ENCODE measurements around the gene SIRPA. TPM values are rescaled to one million over a fixed set of nuclear protein-coding genes. Genes with fewer than 3 reads are reported as not detected.

SIRPA gene
- total and polyA plus RNA-seq, 10 of the 15 experiments (the other 5 are each of a cell fraction or from before 2014, with no cell fraction given) = 1.7 to 13.2 (median 5.0) TPM

DNA sequence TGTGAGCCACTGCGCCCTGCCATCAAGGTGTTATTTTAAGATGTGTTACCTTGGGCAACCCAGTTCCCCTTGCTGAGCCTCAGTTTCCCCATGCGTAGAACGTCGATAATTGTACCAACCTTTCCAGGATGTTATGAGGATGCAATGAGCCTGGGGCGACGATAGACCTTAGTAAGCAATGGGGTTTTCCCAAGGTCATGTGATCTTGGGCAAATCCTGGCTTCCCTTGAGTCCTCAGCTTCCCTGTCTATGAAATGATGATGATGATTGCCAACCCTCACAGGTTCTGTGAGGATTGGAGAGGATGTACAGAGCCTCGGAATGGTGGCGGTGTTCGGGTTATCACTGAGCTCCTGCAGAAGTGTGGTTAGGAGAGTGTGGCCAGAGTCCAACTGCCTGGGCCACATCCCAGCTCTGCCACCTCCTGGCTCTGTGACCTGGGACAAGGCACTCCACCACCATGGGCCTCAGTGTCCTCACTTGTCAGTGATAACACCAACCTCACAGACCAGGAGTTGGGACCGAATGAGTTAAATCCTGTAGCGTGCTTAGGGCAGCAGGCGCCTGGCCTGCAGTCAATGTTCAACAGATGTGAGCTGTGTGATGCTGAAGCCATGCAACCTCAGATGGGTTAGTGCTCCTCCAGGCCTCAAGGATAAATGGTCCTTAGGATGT is 23.4 kb downstream of the SIRPA start:
- in situ Hi-C loops (cut with MboI) (no loop called here), intact Hi-C loops (cut with micrococcal nuclease; ENCODE audit: unreplicated experiment) (no loop called here)
- no peak overlapping the region for H3K4me3 ChIP-seq
- ChIA-PET SMC1A (ENCODE audit: uncharacterized antibody, unreplicated experiment) (interaction anchor here (1.2 kb wide), 1 partner anchor 47 kb away, joined by 3 read pairs; no protein-coding TSS in a partner anchor), POLR2A (no interaction called here), RAD21 (ENCODE audit: unreplicated experiment) (no interaction called here), CTCF (no interaction called here)
- H2AFZ ChIP-seq (ENCODE audit: control insufficient read depth, low read depth, low read length) = no peak overlapping the region
- H4K20me1 ChIP-seq (ENCODE audit: control insufficient read depth, insufficient read depth) = no peaks in the 10 kb centered on the region
- 80% methylated on average over 12 of the region's 12 CpGs for WGBS (ENCODE audit: insufficient coverage, insufficient replicate concordance, low lambda C conversion rate, missing lambda C conversion rate)
- H3K4me2 ChIP-seq (ENCODE audit: control insufficient read depth, insufficient read depth) = no peak overlapping the region
- H3K9me3 ChIP-seq (replicated peaks; ENCODE audit: control insufficient read depth, insufficient read depth, low read length) = no peaks in the 10 kb centered on the region
- ATAC-seq (no peak), FAIRE-seq (no peak), DNase-seq (ENCODE audit: low read depth, low spot score) (no peak)
- no peaks in the 10 kb centered on the region for H3K36me3 ChIP-seq (ENCODE audit: control insufficient read depth in 2 of 2, insufficient read depth in 2 of 2, low read length in 1 of 2)
- H3K27me3 ChIP-seq (replicated peaks in 1 of 2; ENCODE audit: control insufficient read depth in 2 of 2, insufficient read depth in 2 of 2, low read length in 1 of 2) = no peaks in the 10 kb centered on the region
- H3K79me2 ChIP-seq (ENCODE audit: control insufficient read depth, insufficient read depth, low read length) = no peaks in the 10 kb centered on the region
- no peak for TF ChIP-seq NFIC (IDR thresholded peaks at IDR 0.05; ENCODE audit: low read depth, low read length)
- H3K4me1 ChIP-seq (ENCODE audit: control insufficient read depth, insufficient read depth, low read length) = no peaks in the 10 kb centered on the region
- no peak overlapping the region for H3K9ac ChIP-seq (ENCODE audit: control insufficient read depth, insufficient read depth, low read length)
- BruUV-seq (replicated peaks) = no TSS peak
- no peak overlapping the region for H3K27ac ChIP-seq (ENCODE audit: control insufficient read depth, insufficient read depth)

DNA sequence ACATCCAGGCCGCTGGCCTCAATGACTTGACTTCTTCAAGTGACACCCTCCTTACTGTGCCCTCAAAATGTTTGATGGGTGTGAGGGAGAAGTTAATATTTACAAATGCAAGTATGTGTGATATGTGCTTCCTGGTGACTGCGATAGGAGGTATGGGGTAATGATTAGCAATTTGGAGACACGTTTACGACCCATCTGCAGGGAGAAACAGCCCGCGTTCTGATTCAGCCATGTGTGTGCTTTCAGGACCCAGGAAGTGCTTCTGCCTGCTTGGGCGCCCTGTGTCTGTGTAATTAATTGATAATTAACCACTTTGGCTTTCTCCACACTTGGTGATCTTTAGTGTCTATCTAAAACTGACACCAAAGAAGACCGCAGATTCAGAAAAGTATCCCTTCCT is 25.0 kb downstream of the SIRPA start:
- H3K79me2 ChIP-seq (ENCODE audit: control insufficient read depth, insufficient read depth, low read length) = no peaks in the 10 kb centered on the region
- H3K4me2 ChIP-seq (ENCODE audit: control insufficient read depth, insufficient read depth) = no peak overlapping the region
- H3K9me3 ChIP-seq (replicated peaks; ENCODE audit: control insufficient read depth, insufficient read depth, low read length) = no peaks in the 10 kb centered on the region
- no peak overlapping the region for H3K4me3 ChIP-seq
- H3K27ac ChIP-seq (ENCODE audit: control insufficient read depth, insufficient read depth) = no peak overlapping the region
- no peak for ATAC-seq
- no peak for TF ChIP-seq MEF2B (IDR thresholded peaks at IDR 0.05; ENCODE audit: partially characterized antibody, poor library complexity, severe bottlenecking)
- TF ChIP-seq, protein P1, sequence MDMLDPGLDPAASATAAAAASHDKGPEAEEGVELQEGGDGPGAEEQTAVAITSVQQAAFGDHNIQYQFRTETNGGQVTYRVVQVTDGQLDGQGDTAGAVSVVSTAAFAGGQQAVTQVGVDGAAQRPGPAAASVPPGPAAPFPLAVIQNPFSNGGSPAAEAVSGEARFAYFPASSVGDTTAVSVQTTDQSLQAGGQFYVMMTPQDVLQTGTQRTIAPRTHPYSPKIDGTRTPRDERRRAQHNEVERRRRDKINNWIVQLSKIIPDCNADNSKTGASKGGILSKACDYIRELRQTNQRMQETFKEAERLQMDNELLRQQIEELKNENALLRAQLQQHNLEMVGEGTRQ (IDR thresholded peaks at IDR 0.05; ENCODE audit: borderline replicate concordance, low read depth, low read length) = no peak
- TF ChIP-seq ATF7 (IDR thresholded peaks at IDR 0.05; ENCODE audit: low read depth) = no peak
- TF ChIP-seq HDGF (IDR thresholded peaks at IDR 0.05) = no peak
- no peak for TF ChIP-seq ETV6 (conservative IDR thresholded peaks at IDR 0.05 in 1 of 2, IDR thresholded peaks at IDR 0.05 in 1 of 2; ENCODE audit: borderline replicate concordance in 1 of 2, low read depth in 1 of 2)
- TF ChIP-seq TCF12 (IDR thresholded peaks at IDR 0.05; ENCODE audit: low read depth, low read length) = no peak
- no peak for TF ChIP-seq ZNF217 (IDR thresholded peaks at IDR 0.05)
- TF ChIP-seq, protein P2, sequence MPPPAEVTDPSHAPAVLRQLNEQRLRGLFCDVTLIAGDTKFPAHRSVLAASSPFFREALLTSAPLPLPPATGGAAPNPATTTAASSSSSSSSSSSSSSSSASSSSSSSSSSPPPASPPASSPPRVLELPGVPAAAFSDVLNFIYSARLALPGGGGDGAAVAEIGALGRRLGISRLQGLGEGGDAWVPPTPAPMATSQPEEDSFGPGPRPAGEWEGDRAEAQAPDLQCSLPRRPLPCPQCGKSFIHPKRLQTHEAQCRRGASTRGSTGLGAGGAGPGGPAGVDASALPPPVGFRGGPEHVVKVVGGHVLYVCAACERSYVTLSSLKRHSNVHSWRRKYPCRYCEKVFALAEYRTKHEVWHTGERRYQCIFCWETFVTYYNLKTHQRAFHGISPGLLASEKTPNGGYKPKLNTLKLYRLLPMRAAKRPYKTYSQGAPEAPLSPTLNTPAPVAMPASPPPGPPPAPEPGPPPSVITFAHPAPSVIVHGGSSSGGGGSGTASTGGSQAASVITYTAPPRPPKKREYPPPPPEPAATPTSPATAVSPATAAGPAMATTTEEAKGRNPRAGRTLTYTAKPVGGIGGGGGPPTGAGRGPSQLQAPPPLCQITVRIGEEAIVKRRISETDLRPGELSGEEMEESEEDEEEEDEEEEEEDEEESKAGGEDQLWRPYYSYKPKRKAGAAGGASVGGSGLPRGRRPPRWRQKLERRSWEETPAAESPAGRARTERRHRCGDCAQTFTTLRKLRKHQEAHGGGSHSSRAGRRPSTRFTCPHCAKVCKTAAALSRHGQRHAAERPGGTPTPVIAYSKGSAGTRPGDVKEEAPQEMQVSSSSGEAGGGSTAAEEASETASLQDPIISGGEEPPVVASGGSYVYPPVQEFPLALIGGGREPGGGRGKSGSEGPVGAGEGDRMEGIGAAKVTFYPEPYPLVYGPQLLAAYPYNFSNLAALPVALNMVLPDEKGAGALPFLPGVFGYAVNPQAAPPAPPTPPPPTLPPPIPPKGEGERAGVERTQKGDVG (CRISPR knock-in tag; IDR thresholded peaks at IDR 0.05) = no peak
- TF ChIP-seq MTA3 (IDR thresholded peaks at IDR 0.05; ENCODE audit: borderline replicate concordance, low read length) = no peak
- no peak for TF ChIP-seq PAX5 (IDR thresholded peaks at IDR 0.05; ENCODE audit: borderline replicate concordance, low read depth, low read length)
- no peak for TF ChIP-seq NR2F1 (conservative IDR thresholded peaks at IDR 0.05)
- SMC1A ChIA-PET (ENCODE audit: uncharacterized antibody, unreplicated experiment) = no interaction called here
- FAIRE-seq = no peak
- 60% methylated on average over 8 of the region's 8 CpGs for WGBS (ENCODE audit: insufficient coverage, insufficient replicate concordance, low lambda C conversion rate, missing lambda C conversion rate)
- H3K36me3 ChIP-seq (ENCODE audit: control insufficient read depth in 2 of 2, insufficient read depth in 2 of 2, low read length in 1 of 2) = no peaks in the 10 kb centered on the region
- no peaks in the 10 kb centered on the region for H4K20me1 ChIP-seq (ENCODE audit: control insufficient read depth, insufficient read depth)
- RAD21 ChIA-PET (ENCODE audit: unreplicated experiment) = no interaction called here
- H3K9ac ChIP-seq (ENCODE audit: control insufficient read depth, insufficient read depth, low read length) = no peak overlapping the region
- H2AFZ ChIP-seq (ENCODE audit: control insufficient read depth, low read depth, low read length) = no peak overlapping the region
- intact Hi-C loops (cut with micrococcal nuclease; ENCODE audit: unreplicated experiment) (no loop called here), in situ Hi-C loops (cut with MboI) (no loop called here)
- no peaks in the 10 kb centered on the region for H3K4me1 ChIP-seq (ENCODE audit: control insufficient read depth, insufficient read depth, low read length)
- POLR2A ChIA-PET = no interaction called here
- H3K27me3 ChIP-seq (replicated peaks in 1 of 2; ENCODE audit: control insufficient read depth in 2 of 2, insufficient read depth in 2 of 2, low read length in 1 of 2) = no peaks in the 10 kb centered on the region
- CTCF ChIA-PET = no interaction called here
- BruUV-seq (replicated peaks) = no TSS peak
- no peak for DNase-seq (ENCODE audit: low read depth, low spot score)

Measured in GM12878 (cell line).